NCI-H82 treated with DMSO at 0.1 percent for 48 hours (cell line): ENCODE results near the gene GNPTAB.
"Not testable (repeated sequence)": the region's sequence is repeated elsewhere in the genome, so short reads cannot be mapped to it uniquely, and the experiment has no call there.

Experiments used
- DNase-seq: peaks from one replicate; lab custom pipeline; 2025; ENCODE audit not compliant: unreplicated experiment; lab: John Stamatoyannopoulos, UW

GNPTAB gene

DNA sequence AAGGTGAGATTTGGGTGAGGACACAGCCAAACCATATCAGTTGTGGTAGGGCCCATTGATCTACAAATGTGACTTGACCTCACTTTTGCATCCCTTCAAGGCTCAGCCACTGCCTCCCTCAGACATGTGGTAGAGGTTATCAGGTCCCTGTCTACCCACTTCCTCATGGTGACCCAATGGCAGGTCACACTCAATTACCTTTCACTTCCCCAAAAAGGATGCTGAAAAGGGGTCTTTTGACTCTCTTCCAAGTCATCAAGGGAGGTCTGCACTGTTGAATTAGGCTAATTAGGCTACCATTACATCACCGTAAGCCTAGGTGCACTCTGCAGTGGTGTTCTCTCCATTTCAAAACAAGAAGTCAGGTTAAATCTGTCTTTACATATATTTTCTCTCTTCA is 24.0 kb upstream of the GNPTAB start:
- no peak for DNase-seq

DNA sequence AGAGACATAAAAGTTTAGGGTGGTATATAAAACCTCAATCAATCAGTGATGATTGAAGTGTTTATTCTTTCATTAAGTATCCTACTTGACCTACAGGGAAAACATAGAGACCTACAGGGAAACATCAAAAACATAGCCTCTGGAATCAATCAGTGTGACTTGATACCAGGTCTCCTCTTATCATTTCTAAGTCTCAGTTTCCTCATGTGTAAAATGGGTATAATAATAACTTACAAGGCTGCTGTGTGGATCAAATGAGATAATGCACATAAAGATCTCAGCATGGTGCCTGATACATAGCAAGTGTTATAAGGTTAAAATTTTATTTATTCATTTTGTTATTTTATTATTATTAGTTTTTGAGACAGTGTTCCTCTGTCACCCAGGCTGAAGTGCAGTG is 22.2 kb upstream of the GNPTAB start:
- no peak for DNase-seq

- DNase-seq: no peak
Measured at GRCh38 chr12:101850199-101850598, 19.4 kb upstream of the GNPTAB start.

DNA sequence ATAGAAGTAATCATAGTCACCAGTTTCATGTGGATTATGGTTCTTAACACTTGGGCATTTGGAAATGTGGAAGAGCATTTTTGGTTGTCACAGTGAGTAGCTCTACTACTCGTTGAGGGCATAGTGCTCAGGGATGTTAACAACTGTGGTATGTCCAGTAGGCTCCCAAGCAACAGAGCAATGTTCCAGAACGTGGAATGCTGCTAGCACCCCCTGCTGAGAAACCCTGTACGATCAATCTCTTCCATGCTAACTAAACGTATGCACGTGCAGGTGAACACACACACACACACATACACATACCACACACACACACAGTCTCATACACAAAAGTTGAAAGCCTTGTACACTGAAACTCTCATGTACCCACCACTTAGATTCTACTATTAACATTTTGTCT is 16.6 kb upstream of the GNPTAB start:
- no peak for DNase-seq

DNA sequence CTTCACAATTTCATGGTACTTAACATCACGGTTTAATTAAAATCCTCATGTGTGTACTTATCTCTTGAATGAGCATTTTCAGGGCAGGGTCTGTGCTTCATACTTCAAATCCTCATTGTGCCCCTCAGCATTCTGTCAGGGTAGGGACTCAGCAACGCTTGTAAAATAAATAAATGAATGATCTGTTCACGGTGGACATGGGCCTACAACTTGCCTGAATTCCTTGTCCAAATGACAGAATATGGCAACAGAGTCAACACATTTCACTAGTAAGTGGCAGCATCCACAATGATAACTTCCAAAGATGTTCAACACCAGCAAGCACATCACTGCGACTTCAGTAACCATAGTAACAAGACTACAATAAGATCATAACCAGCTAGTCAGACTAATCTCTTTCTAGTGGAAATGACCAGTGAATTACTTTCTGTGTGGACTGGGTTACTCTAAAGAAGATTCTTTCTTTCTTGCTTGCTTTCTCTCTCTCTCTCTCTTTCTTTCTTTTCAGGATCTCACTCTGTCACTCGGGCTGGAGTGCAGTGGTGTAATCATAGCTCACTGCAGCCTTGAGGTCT is 14.5 kb upstream of the GNPTAB start:
- DNase-seq: no peak

DNA sequence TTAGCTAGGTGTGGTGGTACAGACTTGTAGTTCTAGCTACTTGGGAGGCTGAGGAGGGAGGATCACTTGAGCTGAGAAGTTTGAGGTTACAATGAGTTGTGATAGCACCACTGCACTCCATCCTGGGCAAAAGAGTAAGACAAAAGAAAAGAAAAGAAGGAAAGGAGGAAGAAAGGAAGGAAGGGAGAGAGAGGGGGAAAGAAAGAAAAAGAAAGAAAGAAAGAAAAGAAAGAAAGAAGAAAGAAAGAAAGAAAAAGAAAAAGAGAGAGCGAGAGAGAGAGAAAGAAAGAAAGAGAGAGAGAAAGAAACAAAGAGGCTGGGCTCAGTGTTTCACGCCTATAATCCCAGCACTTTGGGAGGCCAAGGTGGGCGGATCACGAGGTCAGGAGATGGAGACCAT is 10.3 kb upstream of the GNPTAB start:
- no peak for DNase-seq

DNA sequence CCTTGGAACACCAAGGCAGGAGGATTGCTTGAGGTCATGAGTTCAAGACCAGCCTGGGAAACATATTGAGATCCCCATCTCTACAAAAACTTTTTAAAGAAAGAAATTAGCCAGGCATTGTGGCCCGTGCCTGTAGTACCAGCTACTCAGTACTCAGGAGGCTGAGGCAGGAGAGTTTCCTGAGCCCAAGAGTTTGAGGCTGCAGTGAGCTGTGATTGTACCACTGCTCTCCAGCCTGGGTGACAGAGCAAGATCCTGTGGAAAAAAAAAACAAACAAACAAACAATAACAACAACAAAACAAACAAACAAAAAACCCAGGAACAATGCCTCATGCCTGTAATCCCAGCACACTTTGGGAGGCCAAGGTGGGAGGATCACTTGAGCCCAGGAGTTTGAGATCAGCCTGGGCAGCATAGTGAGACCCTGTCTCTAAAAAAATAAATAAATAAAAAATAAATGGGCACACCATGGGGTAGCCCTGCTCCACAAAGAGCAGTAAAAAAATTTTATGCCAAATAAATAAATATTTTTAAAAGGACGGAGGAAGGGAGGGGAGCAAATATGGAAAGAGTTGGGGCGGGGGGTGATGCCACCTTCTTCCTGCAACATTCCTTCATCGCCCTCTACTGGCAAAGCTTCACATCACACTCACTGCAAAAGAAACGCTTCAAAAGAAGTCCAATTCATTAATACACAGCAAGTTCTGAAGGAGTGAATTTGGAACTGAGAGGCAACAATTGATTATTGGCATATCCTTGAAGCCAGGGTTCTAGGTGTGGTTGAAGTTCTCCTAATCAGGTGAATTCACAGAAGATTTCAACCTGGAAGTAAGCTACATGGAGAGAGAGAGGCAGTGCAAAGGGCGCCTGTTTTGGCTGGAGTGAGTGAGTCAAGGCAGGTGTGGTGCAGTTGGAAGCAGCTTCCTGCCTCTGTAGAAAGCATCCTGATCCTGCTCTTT is 8.8 kb upstream of the GNPTAB start:
- no peak for DNase-seq

- no peak for DNase-seq
Measured at GRCh38 chr12:101838628-101839323, 8.0 kb upstream of the GNPTAB start.

- peak; percentile 43 for DNase-seq
Measured at GRCh38 chr12:101832030-101832429, 1.3 kb upstream of the GNPTAB start.

DNA sequence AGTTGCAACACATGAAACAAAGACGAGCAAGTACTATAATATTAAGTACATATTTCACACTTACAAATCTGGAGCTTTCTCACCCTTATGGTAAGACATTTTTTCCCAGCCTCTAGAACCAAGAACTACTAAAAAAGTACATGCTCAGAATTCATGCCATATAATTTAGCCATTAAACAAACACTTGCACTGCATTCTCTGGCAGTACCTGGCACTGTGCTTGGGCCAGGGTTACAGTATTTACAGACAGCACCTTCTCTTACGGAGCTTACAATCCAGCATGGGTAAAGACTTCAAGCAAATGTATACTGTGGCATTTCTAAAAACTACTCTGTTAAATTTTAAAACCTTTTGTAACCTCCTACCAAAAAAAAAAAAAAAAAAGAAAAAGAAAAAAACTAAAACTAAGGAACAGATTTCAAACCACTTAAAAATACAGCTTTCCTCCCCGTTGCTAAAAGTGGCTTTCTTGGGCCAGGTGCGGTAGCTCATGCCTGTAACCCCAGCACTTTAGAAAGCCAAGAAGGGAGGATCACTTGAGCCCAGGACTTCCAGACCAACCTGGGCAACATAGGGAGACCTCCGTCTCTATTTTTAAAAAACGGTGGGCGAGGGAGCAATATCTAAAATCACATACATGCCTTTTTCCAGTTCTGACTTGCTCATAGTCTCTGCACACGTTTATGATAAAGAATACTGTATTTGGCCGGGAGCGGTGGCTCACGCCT is 956 bp downstream of the GNPTAB start:
- no peak for DNase-seq

- DNase-seq: peak; percentile 32
Measured at GRCh38 chr12:101828463-101829196, 2.1 kb downstream of the GNPTAB start.

DNA sequence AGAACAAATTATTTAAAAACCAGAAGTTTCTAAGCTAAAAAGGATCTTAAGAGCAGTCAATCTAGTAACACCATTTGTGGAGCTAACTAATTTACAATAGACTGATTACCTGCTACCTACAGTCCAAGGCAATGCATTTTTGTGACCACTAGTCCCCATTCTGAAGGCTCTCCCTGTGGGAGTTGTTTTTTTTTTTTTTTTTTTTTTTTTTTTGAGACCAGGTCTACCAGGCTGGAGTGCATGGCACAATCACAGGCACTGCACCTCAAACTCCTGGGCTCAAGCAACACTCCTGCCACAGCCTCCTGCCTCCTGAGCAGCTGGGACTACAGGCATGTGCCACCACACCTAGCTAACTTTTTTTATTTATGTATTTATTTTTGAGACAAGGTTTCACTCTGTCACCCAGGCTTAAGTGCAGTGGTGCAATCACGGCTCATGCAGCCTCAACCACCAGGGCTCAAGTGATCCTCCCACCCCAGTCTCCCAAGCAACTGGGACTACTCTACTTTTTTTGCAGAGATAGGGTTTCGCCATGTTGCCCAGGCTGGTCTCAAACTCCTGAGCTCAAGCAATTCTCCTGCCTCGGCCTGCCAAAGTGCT is 3.9 kb downstream of the GNPTAB start:
- no peak for DNase-seq

DNA sequence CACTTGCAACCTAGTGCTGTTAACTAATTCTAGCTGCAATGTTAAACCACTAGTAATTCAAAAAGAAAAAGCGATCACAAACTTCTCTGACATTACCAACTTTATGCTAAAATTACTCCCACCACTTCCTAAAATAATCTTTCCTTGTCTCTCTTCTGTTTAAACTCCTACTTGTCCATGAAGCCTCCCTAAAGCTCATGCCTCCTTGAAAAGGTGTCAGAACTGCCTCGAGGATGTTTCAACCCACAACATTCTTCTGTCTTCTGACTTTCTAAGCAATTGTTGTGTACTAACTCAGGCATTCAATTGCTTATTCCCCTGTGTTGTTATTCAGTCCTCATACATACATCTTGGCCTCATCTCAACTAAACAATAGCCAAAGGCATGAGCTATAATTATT is 5.9 kb downstream of the GNPTAB start:
- no peak for DNase-seq

GRCh38 chr12:101823891-101824290 is 6.9 kb downstream of the GNPTAB start:
- peak; percentile 88 for DNase-seq

- no peak for DNase-seq
Measured at GRCh38 chr12:101823039-101823438, 7.7 kb downstream of the GNPTAB start.

GRCh38 chr12:101819467-101819866 is 11.3 kb downstream of the GNPTAB start:
- DNase-seq: no peak

DNA sequence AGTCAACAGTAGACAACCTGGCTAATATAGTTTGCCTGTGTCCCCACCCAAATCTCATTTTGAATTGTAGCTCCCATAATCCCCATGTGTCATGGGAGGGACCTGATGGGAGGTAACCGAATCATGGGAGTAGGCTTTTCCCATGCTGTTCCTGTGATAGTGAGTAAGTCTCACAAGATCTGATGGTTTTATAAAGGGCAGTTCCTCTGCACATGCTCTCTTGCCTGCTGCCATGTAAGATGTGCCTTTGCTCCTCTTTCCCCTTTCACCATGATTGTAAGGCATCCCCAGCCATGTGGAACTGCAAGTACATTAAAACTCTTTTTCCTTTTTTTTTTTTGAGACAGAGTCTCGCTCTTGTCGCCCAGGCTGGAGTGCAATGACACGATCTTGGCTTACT is 12.1 kb downstream of the GNPTAB start:
- not testable (repeated sequence) for DNase-seq

- no peak for DNase-seq
Measured at GRCh38 chr12:101813117-101813516, 17.6 kb downstream of the GNPTAB start.

GRCh38 chr12:101812716-101813115 is 18.0 kb downstream of the GNPTAB start:
- DNase-seq: not testable (repeated sequence)

DNA sequence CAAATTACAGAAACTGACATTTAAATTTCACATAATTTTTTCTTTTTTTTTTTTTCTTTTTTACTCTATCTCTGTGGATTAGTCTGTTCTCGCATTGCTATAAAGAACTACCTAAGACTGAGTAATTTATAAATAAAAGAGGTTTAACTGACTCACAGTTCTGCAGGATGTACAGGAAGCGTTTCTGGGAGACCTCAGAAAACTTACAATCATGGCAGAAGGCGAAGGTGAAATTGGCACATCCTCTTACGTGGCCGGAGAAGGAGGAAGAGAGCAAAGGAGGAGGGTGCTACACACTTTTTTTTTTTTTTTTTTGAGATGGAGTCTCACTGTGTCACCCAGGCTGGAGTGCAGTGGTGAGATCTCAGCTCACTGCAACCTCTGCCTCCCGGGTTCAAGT is 19.4 kb downstream of the GNPTAB start:
- not testable (repeated sequence) for DNase-seq
